ENCODE results near the gene STN1. TPM values are rescaled to one million over a fixed set of nuclear protein-coding genes. Genes with fewer than 3 reads are reported as not detected.

Gene STN1
- total and polyA plus RNA-seq, 10 of the 15 experiments (the other 5 are each of a cell fraction or from before 2014, with no cell fraction given) = 22.2 to 31.8 (median 28.5) TPM

- POLR2A ChIA-PET = no interaction called here
- Histone ChIP-seq H3K4me3 (no peak within 1 kb of the TSS), H4K20me1 (ENCODE audit: control insufficient read depth, insufficient read depth) (no peaks in the 10 kb centered on the region), H3K9ac (ENCODE audit: control insufficient read depth, insufficient read depth, low read length) (no peak within 1 kb of the TSS; the same call in 1 of the 2 replicates), H3K4me2 (ENCODE audit: control insufficient read depth, insufficient read depth) (no peak within 1 kb of the TSS), H3K27ac (ENCODE audit: control insufficient read depth, insufficient read depth) (no peak within 1 kb of the TSS), H2AFZ (ENCODE audit: control insufficient read depth, low read depth, low read length) (no peak within 1 kb of the TSS), H3K9me3 (replicated peaks; ENCODE audit: control insufficient read depth, insufficient read depth, low read length) (no peaks in the 10 kb centered on the region), H3K4me1 (ENCODE audit: control insufficient read depth, insufficient read depth, low read length) (no peaks in the 10 kb centered on the region; the same call in 1 of the 2 replicates), H3K36me3 (ENCODE audit: control insufficient read depth in 2 of 2, insufficient read depth in 2 of 2, low read length in 1 of 2) (no peaks in the 10 kb centered on the region), H3K79me2 (ENCODE audit: control insufficient read depth, insufficient read depth, low read length) (no peaks in the 10 kb centered on the region), H3K27me3 (replicated peaks in 1 of 2; ENCODE audit: control insufficient read depth in 2 of 2, insufficient read depth in 2 of 2, low read length in 1 of 2) (peaks cover 10 to 17% of the 10 kb centered on the region in 2 experiments)
- ATAC-seq (no peak), DNase-seq (ENCODE audit: low read depth, low spot score) (no peak), FAIRE-seq (no peak)
- in situ Hi-C loops (cut with MboI) (no loop called here), intact Hi-C loops (cut with micrococcal nuclease; ENCODE audit: unreplicated experiment) (no loop called here)
- RAD21 ChIA-PET (ENCODE audit: unreplicated experiment) = interaction anchor here (1.2 kb wide), 1 partner anchor 73 kb away, joined by 3 read pairs; no protein-coding TSS in a partner anchor
- no TSS peak for BruUV-seq (replicated peaks)
- SMC1A ChIA-PET (ENCODE audit: uncharacterized antibody, unreplicated experiment) = interaction anchor here (1.2 kb wide), 1 partner anchor 41 kb away, joined by 4 read pairs; no protein-coding TSS in a partner anchor
- 5% methylated on average over 12 of the region's 54 CpGs for WGBS (ENCODE audit: insufficient coverage, insufficient replicate concordance, low lambda C conversion rate, missing lambda C conversion rate)
- TF ChIP-seq SUZ12 (IDR thresholded peaks at IDR 0.05; ENCODE audit: unreplicated experiment) (peak; percentile 47), BRCA1 (IDR thresholded peaks at IDR 0.05; ENCODE audit: low read depth, low read length) (no peak), CBFB (IDR thresholded peaks at IDR 0.05; ENCODE audit: low read depth) (no peak), SMC3 (IDR thresholded peaks at IDR 0.05; ENCODE audit: borderline replicate concordance, low read length) (no peak), NBN (IDR thresholded peaks at IDR 0.05) (no peak)
- CTCF ChIA-PET = interaction anchor here (1.5 to 4.3 kb wide), 2 partner anchors 8 to 142 kb away, joined by 3 to 45 read pairs; no protein-coding TSS in a partner anchor
Measured at GRCh38 chr10:103855424-103855823, 62.6 kb downstream of the STN1 start, which contains the start of gene SH3PXD2A. Gene SH3PXD2A, minus strand, starts transcription at chr10:103855576. Its CDS starts 310 bp downstream, at chr10:103855266.

DNA sequence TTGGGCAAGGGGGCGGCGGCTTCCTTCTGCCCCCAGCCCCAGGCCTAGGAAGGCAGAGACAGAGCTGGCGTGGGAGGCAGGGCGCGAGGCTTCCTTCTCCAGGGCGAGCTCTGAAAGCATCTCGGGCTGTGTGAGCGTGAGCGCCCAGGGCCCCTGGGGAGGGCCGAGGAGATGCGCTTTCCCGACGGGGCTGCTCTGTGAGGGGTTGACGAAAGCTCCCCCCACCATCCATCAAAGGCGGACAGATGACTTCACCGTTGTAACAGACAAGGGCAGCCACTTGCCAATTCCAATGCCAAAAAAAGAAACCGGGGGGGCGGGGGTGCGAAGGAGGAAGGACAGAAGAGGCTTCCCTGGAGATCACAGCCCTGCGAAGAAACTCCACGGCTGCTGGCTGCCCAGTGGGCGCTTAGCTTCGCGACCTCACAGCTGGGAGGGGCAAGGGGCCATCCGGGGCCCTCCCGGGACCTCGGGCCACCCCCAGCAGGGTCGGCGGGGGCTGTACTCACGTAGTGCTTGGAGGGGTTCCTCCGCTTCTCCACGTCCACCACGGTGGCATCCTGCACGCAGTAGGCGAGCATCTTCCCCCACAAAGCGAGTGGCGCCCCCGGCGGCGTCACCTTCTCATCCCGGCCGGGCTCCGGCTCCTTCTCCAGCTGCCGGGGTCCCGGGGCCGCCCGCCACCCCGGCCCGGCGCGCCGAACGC lies 63.1 kb downstream of the STN1 start:
- ATAC-seq = no peak
- no peak overlapping the region for H2AFZ ChIP-seq (ENCODE audit: control insufficient read depth, low read depth, low read length)
- H3K4me1 ChIP-seq (ENCODE audit: control insufficient read depth, insufficient read depth, low read length) = no peaks in the 10 kb centered on the region; the same call in 1 of the 2 replicates
- in situ Hi-C loops (cut with MboI) (no loop called here), intact Hi-C loops (cut with micrococcal nuclease; ENCODE audit: unreplicated experiment) (no loop called here)
- H3K9me3 ChIP-seq (replicated peaks; ENCODE audit: control insufficient read depth, insufficient read depth, low read length) = no peaks in the 10 kb centered on the region
- ChIA-PET CTCF (interaction anchor here (1.1 to 3.2 kb wide), 3 partner anchors 8 to 367 kb away, joined by 3 to 17 read pairs (median 3); no protein-coding TSS in a partner anchor), POLR2A (no interaction called here), SMC1A (ENCODE audit: uncharacterized antibody, unreplicated experiment) (interaction anchor here (1.2 to 2.5 kb wide), 2 partner anchors 40 to 142 kb away, joined by 4 to 13 read pairs; no protein-coding TSS in a partner anchor), RAD21 (ENCODE audit: unreplicated experiment) (interaction anchor here (1.2 to 3.6 kb wide), 3 partner anchors 72 to 142 kb away, joined by 3 to 14 read pairs (median 3); no protein-coding TSS in a partner anchor)
- BruUV-seq (replicated peaks) = no TSS peak
- no peak overlapping the region for H3K27ac ChIP-seq (ENCODE audit: control insufficient read depth, insufficient read depth)
- H4K20me1 ChIP-seq (ENCODE audit: control insufficient read depth, insufficient read depth) = no peaks in the 10 kb centered on the region
- WGBS (ENCODE audit: insufficient coverage, insufficient replicate concordance, low lambda C conversion rate, missing lambda C conversion rate) = under 1% methylated on average over 30 of the region's 53 CpGs
- no peak for FAIRE-seq
- H3K36me3 ChIP-seq (ENCODE audit: control insufficient read depth in 2 of 2, insufficient read depth in 2 of 2, low read length in 1 of 2) = no peaks in the 10 kb centered on the region
- no peak for DNase-seq (ENCODE audit: low read depth, low spot score)
- H3K4me2 ChIP-seq (ENCODE audit: control insufficient read depth, insufficient read depth) = no peak overlapping the region
- H3K9ac ChIP-seq (ENCODE audit: control insufficient read depth, insufficient read depth, low read length) = no peak overlapping the region; the same call in 1 of the 2 replicates
- H3K4me3 ChIP-seq = no peak overlapping the region
- no peaks in the 10 kb centered on the region for H3K79me2 ChIP-seq (ENCODE audit: control insufficient read depth, insufficient read depth, low read length)
- peaks cover 10 to 18% of the 10 kb centered on the region in 2 experiments for H3K27me3 ChIP-seq (replicated peaks in 1 of 2; ENCODE audit: control insufficient read depth in 2 of 2, insufficient read depth in 2 of 2, low read length in 1 of 2)
- TF ChIP-seq IRF3 (IDR thresholded peaks at IDR 0.05) (no peak), MLLT1 (IDR thresholded peaks at IDR 0.05) (no peak), ZNF24 (IDR thresholded peaks at IDR 0.05) (no peak), SMARCA5 (IDR thresholded peaks at IDR 0.05) (no peak), RBBP5 (conservative IDR thresholded peaks at IDR 0.05) (no peak), LARP7 (IDR thresholded peaks at IDR 0.05) (peak; percentile 23; the same call in 1 of the 2 replicates), POU2F2 (IDR thresholded peaks at IDR 0.05; ENCODE audit: borderline replicate concordance, low read depth, low read length) (no peak), USF2 (IDR thresholded peaks at IDR 0.05; ENCODE audit: borderline replicate concordance, low read depth, low read length) (no peak), IKZF1 (conservative IDR thresholded peaks at IDR 0.05) (0 out of 2 replicates have a peak, but pooled peaks have one; percentile 22)

Data from GM12878 (cell line).